Neural cell (in vitro differentiated cells): ENCODE results near the gene ZNF772.

Source experiments
- CTCF ChIP-seq: fragments of 450-650 bp; IDR thresholded peaks from 2 replicates; pipeline ENCODE4 v1.5.1; 2014; ENCODE audit warnings: antibody characterized with exemption, mild to moderate bottlenecking, moderate library complexity; ENCODE audit not compliant: poor library complexity, severe bottlenecking
- EP300 ChIP-seq: fragments of 450-650 bp; conservative IDR thresholded peaks from 2 replicates; pipeline ENCODE4 v1.6.1; 2014; ENCODE audit warnings: antibody characterized with exemption, mild to moderate bottlenecking, moderate library complexity; ENCODE audit not compliant: poor library complexity, severe bottlenecking
- EZH2 ChIP-seq: fragments of 200-600, 300-800 bp; shearing (Covaris generic), sonication (generic); IDR thresholded peaks from 2 replicates; pipeline ENCODE4 v1.6.1; 2014; ENCODE audit warnings: antibody characterized with exemption, low read length, borderline replicate concordance, mild to moderate bottlenecking; ENCODE audit not compliant: insufficient read depth, poor library complexity, severe bottlenecking
- POLR2AphosphoS5 ChIP-seq: IDR thresholded peaks from 2 replicates; pipeline ENCODE4 v1.6.1; 2012
- RAD21 ChIP-seq: fragments of 450-650 bp; conservative IDR thresholded peaks from 2 replicates; pipeline ENCODE4 v1.6.1; 2014; ENCODE audit warnings: antibody characterized with exemption, mild to moderate bottlenecking, moderate library complexity
- REST ChIP-seq: IDR thresholded peaks from 2 replicates; pipeline ENCODE4 v1.6.1; 2012; ENCODE audit warnings: borderline replicate concordance
- SMC3 ChIP-seq: fragments of 450-650 bp; conservative IDR thresholded peaks from 2 replicates; pipeline ENCODE4 v1.6.1; 2014; ENCODE audit warnings: antibody characterized with exemption, mild to moderate bottlenecking, moderate library complexity; ENCODE audit not compliant: poor library complexity
- TAF1 ChIP-seq: IDR thresholded peaks from 2 replicates; pipeline ENCODE4 v1.6.1; 2012; ENCODE audit warnings: low read depth

GRCh38 chr19:57506163-57506562 lies 28.8 kb upstream of the ZNF772 start:
- TF ChIP-seq EZH2 (no peak), CTCF (no peak), TAF1 (no peak), SMC3 (no peak), RAD21 (no peak), POLR2AphosphoS5 (no peak), REST (no peak), EP300 (no peak)
